ENCODE results near the gene ZNF654. TPM values are rescaled to one million over a fixed set of nuclear protein-coding genes. Genes with fewer than 3 reads are reported as not detected.
"Not testable (repeated sequence)": the region's sequence is repeated elsewhere in the genome, so short reads cannot be mapped to it uniquely, and the experiment has no call there.

ZNF654 gene
- polyA plus RNA-seq, 12 donors: 9.9 to 15.3 (median 12.7) TPM; not detected in 1

GRCh38 chr3:88137836-88138235 is 78.8 kb downstream of the ZNF654 start:
- DNase-seq: no peak

GRCh38 chr3:88141458-88142083 is 82.5 kb downstream of the ZNF654 start:
- DNase-seq: no peak

GRCh38 chr3:88142094-88142624 is 83.1 kb downstream of the ZNF654 start:
- no peak for DNase-seq

GRCh38 chr3:88147261-88147660 is 88.2 kb downstream of the ZNF654 start:
- no peak for DNase-seq

- no peak for DNase-seq
Observed at GRCh38 chr3:88148651-88149050, 89.6 kb downstream of the ZNF654 start.

- no peak for DNase-seq
Observed at GRCh38 chr3:88149101-88149508, 90.0 kb downstream of the ZNF654 start.

- DNase-seq: peak; percentile 94
Observed at GRCh38 chr3:88149509-88150362, 90.7 kb downstream of the ZNF654 start, which contains the start of gene C3orf38. Gene C3orf38, plus strand, starts transcription at chr3:88149959. Its CDS starts 94 bp downstream, at chr3:88150053.

- DNase-seq: no peak
Observed at GRCh38 chr3:88150371-88150770, 91.3 kb downstream of the ZNF654 start.

- DNase-seq: no peak
Observed at GRCh38 chr3:88150806-88151205, 91.8 kb downstream of the ZNF654 start.

GRCh38 chr3:88151358-88151757 is 92.3 kb downstream of the ZNF654 start:
- DNase-seq: no peak

GRCh38 chr3:88152841-88153240 is 93.8 kb downstream of the ZNF654 start:
- DNase-seq: no peak

- DNase-seq: no peak
Observed at GRCh38 chr3:88166419-88166971, 107.4 kb downstream of the ZNF654 start.

- DNase-seq: no peak
Observed at GRCh38 chr3:88167173-88167572, 108.1 kb downstream of the ZNF654 start.

- no peak for DNase-seq
Observed at GRCh38 chr3:88167704-88168103, 108.6 kb downstream of the ZNF654 start.

- no peak for DNase-seq
Observed at GRCh38 chr3:88168171-88168570, 109.1 kb downstream of the ZNF654 start.

- DNase-seq: peak; percentile 35
Observed at GRCh38 chr3:88180398-88180999, 121.4 kb downstream of the ZNF654 start.

- not testable (repeated sequence) for DNase-seq
Observed at GRCh38 chr3:88182165-88182918, 123.3 kb downstream of the ZNF654 start.

- DNase-seq: no peak
Observed at GRCh38 chr3:88188436-88188835, 129.4 kb downstream of the ZNF654 start.

- DNase-seq: no peak
Observed at GRCh38 chr3:88189361-88189810, 130.3 kb downstream of the ZNF654 start.

GRCh38 chr3:88191872-88192409 is 132.9 kb downstream of the ZNF654 start:
- DNase-seq: no peak

GRCh38 chr3:88192631-88193030 is 133.6 kb downstream of the ZNF654 start:
- DNase-seq: no peak
